GM12891 (cell line): ENCODE measurements around the gene SLC7A1.

Experiments
- DNase-seq: peaks from one replicate; pipeline ENCODE4 v3.0.0; 2011; ENCODE audit warnings: low spot score; ENCODE audit not compliant: insufficient read length
- FAIRE-seq: peaks from 2 replicates; lab custom pipeline; 2011; peaks lifted over from hg19 to GRCh38; lab: Jason Lieb, UNC
- PAX5 ChIP-seq: IDR thresholded peaks from 2 replicates; pipeline ENCODE4 v1.6.1; 2011; ENCODE audit warnings: low read length, moderate library complexity, mild to moderate bottlenecking; ENCODE audit not compliant: insufficient read depth, severe bottlenecking
- POLR2A ChIP-seq: IDR thresholded peaks from 2 replicates; pipeline ENCODE4 v1.6.1; 2011; ENCODE audit warnings: low read depth, low read length, control low read depth
- POLR2AphosphoS5 ChIP-seq: IDR thresholded peaks from 2 replicates; pipeline ENCODE4 v1.6.1; 2011; ENCODE audit warnings: low read depth, low read length, control low read depth
- POU2F2 ChIP-seq: IDR thresholded peaks from 2 replicates; pipeline ENCODE4 v1.6.1; 2011; ENCODE audit warnings: low read depth, mild to moderate bottlenecking, control low read depth, low read length, moderate library complexity
- SPI1 ChIP-seq: IDR thresholded peaks from 2 replicates; pipeline ENCODE4 v1.6.1; 2011; ENCODE audit warnings: low read depth, low read length, control low read depth
- TAF1 ChIP-seq: IDR thresholded peaks from 2 replicates; pipeline ENCODE4 v1.6.1; 2011; ENCODE audit warnings: low read depth, low read length, control low read depth

SLC7A1 gene

GRCh38 chr13:29598321-29598720, 2.8 kb upstream of the SLC7A1 start:
- FAIRE-seq (no peak), DNase-seq (no peak)
- TF ChIP-seq PAX5 (no peak), POU2F2 (no peak), SPI1 (no peak), POLR2AphosphoS5 (no peak), TAF1 (no peak)

DNA sequence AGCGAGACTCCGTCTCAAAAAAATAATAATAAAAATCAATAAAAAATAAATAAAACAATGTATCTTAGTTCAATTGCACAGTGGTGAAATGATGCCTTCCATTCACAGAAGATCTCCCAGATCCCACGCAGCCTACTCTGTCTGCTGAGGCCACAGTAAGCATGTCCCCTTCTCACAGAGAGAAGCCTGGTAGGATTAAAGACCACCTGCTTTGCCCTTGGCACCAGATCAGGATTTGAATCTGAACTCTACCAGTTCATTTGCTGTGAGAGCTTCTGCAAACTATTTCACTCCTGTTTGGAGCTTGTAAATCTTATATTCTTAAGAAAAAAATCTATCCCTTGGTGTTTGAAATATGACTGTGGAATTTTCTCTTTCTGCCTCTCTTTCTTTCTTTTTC, 2.2 kb upstream of the SLC7A1 start:
- DNase-seq: no peak

GRCh38 chr13:29597246-29597645, 1.8 kb upstream of the SLC7A1 start:
- no peak for TF ChIP-seq POU2F2
- no peak for TF ChIP-seq POLR2A
- TF ChIP-seq POLR2AphosphoS5: no peak
- no peak for TF ChIP-seq SPI1
- TF ChIP-seq TAF1: no peak
- no peak for TF ChIP-seq PAX5
- FAIRE-seq (no peak), DNase-seq (no peak)

More for the DNA sequence above, 2.2 kb upstream of the SLC7A1 start:
- no peak for FAIRE-seq
- no peak for TF ChIP-seq PAX5
- TF ChIP-seq POU2F2: no peak
- no peak for TF ChIP-seq TAF1
- no peak for TF ChIP-seq POLR2AphosphoS5
- TF ChIP-seq SPI1: no peak
- TF ChIP-seq POLR2A: no peak

- no peak for FAIRE-seq
- DNase-seq: no peak
- TF ChIP-seq PAX5 (no peak), TAF1 (no peak), POLR2A (no peak), SPI1 (no peak), POLR2AphosphoS5 (no peak), POU2F2 (no peak)
Measured at GRCh38 chr13:29596064-29596418, 553 bp upstream of the SLC7A1 start.

- DNase-seq (peak; percentile 54), FAIRE-seq (no peak)
- TF ChIP-seq TAF1 (peak; percentile 10; the same call in 1 of the 2 replicates), POLR2AphosphoS5 (peak; percentile 73), POLR2A (peak; percentile 42; the same call in 1 of the 2 replicates), POU2F2 (no peak), SPI1 (no peak)
Measured at GRCh38 chr13:29594710-29595379, 643 bp downstream of the SLC7A1 start.

- FAIRE-seq (peak; percentile 88), DNase-seq (peak; percentile 38)
Measured at GRCh38 chr13:29594303-29594709, 1.2 kb downstream of the SLC7A1 start.

GRCh38 chr13:29593605-29594297, 1.7 kb downstream of the SLC7A1 start:
- FAIRE-seq (no peak), DNase-seq (no peak)
- TF ChIP-seq POU2F2 (no peak), POLR2A (no peak), PAX5 (no peak), POLR2AphosphoS5 (no peak)

More at GRCh38 chr13:29594303-29594709, 1.2 kb downstream of the SLC7A1 start:
- TF ChIP-seq SPI1 (peak; percentile 14; the same call in 1 of the 2 replicates), PAX5 (no peak), POLR2A (peak; percentile 14; the same call in 1 of the 2 replicates)

DNA sequence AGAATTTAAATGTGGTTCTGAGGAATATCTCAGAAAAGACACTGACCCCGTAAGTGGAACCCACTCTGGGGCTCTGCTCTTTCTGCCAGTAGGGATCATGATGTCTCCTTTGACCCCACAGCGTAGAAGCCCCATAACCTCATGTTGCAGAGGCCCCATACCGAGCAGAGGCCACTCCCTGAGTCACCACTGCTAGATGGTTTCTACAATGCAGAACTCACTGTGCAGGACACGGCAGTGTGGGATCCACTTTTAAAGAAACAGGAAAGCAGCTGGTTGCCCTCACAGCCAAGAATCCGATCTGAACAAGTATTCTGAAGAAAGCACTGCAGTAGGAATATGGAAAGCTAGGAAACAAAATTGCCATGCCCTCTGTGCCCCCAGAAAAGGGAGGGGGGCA, 4.2 kb downstream of the SLC7A1 start:
- FAIRE-seq (no peak), DNase-seq (no peak)
- TF ChIP-seq SPI1 (no peak), PAX5 (no peak), TAF1 (no peak), POLR2AphosphoS5 (no peak)

DNA sequence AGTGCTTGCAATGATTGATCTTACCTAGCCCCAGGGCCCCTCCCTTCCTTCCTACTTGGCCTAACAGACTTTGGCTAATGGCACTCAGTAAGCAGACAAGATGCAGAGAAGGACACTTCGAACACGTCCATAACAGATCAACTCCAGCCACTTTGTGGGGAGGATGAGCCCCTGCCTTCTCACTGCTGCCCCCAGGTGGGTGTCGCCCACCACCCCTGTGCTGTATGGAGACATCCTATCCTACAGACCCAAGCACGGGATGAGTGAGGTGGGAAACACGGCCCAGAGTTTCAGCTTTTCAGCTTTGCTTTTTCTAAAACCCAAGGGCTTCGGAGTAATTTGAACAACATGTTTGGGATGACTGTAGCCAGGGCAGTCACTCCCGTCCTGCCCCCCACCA, 5.5 kb downstream of the SLC7A1 start:
- FAIRE-seq: no peak
- DNase-seq: no peak
- TF ChIP-seq POU2F2 (no peak), TAF1 (no peak), POLR2A (no peak), PAX5 (no peak), POLR2AphosphoS5 (no peak), SPI1 (no peak)

DNA sequence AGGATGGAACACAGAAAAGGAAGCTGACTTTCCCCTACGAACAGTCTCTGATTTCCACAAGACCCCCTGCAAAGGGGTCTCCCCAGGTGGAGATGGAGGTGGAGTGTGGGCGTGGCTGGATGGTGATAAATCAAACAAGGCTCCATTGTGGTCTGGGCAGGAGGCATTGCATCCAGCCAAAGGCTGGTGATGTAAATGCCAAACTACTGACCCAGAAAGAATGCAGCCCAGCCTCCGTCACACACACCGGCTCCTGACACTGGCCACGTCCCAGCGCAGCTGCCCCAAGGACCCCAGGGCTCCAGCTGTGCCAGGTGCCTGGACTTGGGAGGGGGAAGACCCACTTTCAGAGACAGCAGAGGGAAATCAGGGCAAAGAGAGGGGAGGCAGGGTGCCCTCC, 6.3 kb downstream of the SLC7A1 start:
- DNase-seq (no peak), FAIRE-seq (no peak)
- TF ChIP-seq PAX5 (no peak), TAF1 (no peak), POU2F2 (no peak), POLR2A (no peak), POLR2AphosphoS5 (no peak), SPI1 (no peak)
